Mesendoderm (in vitro differentiated cells): ENCODE results near the gene SNAPIN.

Experiments used
- DNase-seq: peaks from one replicate; pipeline ENCODE4 v3.0.0; 2013
- H2AK5ac ChIP-seq: 2 replicates; pipeline ENCODE4 v1.6.1; 2013; ENCODE audit warnings: low read length, inconsistent platforms
- H2BK120ac ChIP-seq: 2 replicates; pipeline ENCODE4 v1.6.1; 2013; ENCODE audit warnings: low read depth, mild to moderate bottlenecking, low read length, moderate library complexity, mixed read lengths
- H2BK15ac ChIP-seq: replicated peaks from 2 replicates; pipeline ENCODE4 v1.6.1; 2013; ENCODE audit warnings: low read depth, mild to moderate bottlenecking, moderate library complexity
- H2BK5ac ChIP-seq: 2 replicates; pipeline ENCODE4 v1.6.1; 2013; ENCODE audit warnings: low read length, inconsistent platforms
- H3K18ac ChIP-seq: 2 replicates; pipeline ENCODE4 v1.6.1; 2013; ENCODE audit warnings: mild to moderate bottlenecking, low read length, mixed read lengths
- H3K23ac ChIP-seq: one replicate; pipeline ENCODE4 v1.6.1; 2013; ENCODE audit warnings: low read length
- H3K27ac ChIP-seq: 2 replicates; pipeline ENCODE4 v1.5.1; 2013; ENCODE audit warnings: low read depth, mild to moderate bottlenecking, inconsistent platforms, low read length, moderate library complexity
- H3K27me3 ChIP-seq: 2 replicates; pipeline ENCODE4 v1.6.1; 2013; ENCODE audit warnings: low read length, control low read depth, mild to moderate bottlenecking, inconsistent platforms; ENCODE audit not compliant: insufficient read depth, poor library complexity
- H3K36me3 ChIP-seq: 2 replicates; pipeline ENCODE4 v1.6.1; 2013; ENCODE audit warnings: low read length, inconsistent platforms; ENCODE audit not compliant: control insufficient read depth, insufficient read depth
- H3K4ac ChIP-seq: one replicate; pipeline ENCODE4 v1.6.1; 2013; ENCODE audit warnings: low read depth, mild to moderate bottlenecking, low read length, moderate library complexity
- H3K4me1 ChIP-seq: 2 replicates; pipeline ENCODE4 v1.6.1; 2013; ENCODE audit warnings: low read depth, low read length, inconsistent platforms; ENCODE audit not compliant: control insufficient read depth
- H3K4me2 ChIP-seq: 2 replicates; pipeline ENCODE4 v1.6.1; 2013; ENCODE audit warnings: low read length
- H3K4me3 ChIP-seq: 2 replicates; pipeline ENCODE4 v1.5.1; 2013; ENCODE audit warnings: mild to moderate bottlenecking, low read length
- H3K56ac ChIP-seq: one replicate; pipeline ENCODE4 v1.6.1; 2013; ENCODE audit warnings: low read length
- H3K79me1 ChIP-seq: 2 replicates; pipeline ENCODE4 v1.6.1; 2013; ENCODE audit warnings: low read length, inconsistent platforms
- H3K79me2 ChIP-seq: 2 replicates; pipeline ENCODE4 v1.6.1; 2013; ENCODE audit warnings: mild to moderate bottlenecking, low read length; ENCODE audit not compliant: control insufficient read depth, insufficient read depth
- H3K9ac ChIP-seq: 2 replicates; pipeline ENCODE4 v1.6.1; 2013; ENCODE audit warnings: low read length, inconsistent platforms
- H4K5ac ChIP-seq: one replicate; pipeline ENCODE4 v1.6.1; 2013; ENCODE audit warnings: low read length
- H4K8ac ChIP-seq: one replicate; pipeline ENCODE4 v1.6.1; 2013; ENCODE audit warnings: low read depth, mild to moderate bottlenecking, control low read depth, low read length, moderate library complexity
- WGBS: extraction: QIAGEN DNeasy Blood & Tissue Kit; methylation state at CpG from one replicate; pipeline ENCODE4 v1.1.7; 2013; ENCODE audit warnings: low lambda C conversion rate, missing lambda C conversion rate; ENCODE audit not compliant: insufficient coverage; ENCODE audit errors: extremely low coverage; 5-methylcytosine and 5-hydroxymethylcytosine counted together

The SNAPIN gene

GRCh38 chr1:153693466-153693865 lies 35.0 kb downstream of the SNAPIN start:
- Histone ChIP-seq H3K56ac (no peak overlapping the region), H3K4ac (no peak overlapping the region), H3K9ac (no peak overlapping the region), H4K8ac (no peak overlapping the region), H3K4me1 (peaks cover 12% of the 10 kb centered on the region), H4K5ac (no peak overlapping the region), H3K36me3 (peaks cover 1% of the 10 kb centered on the region), H3K27ac (no peak overlapping the region), H3K4me2 (no peak overlapping the region), H3K79me2 (no peaks in the 10 kb centered on the region), H3K27me3 (no peaks in the 10 kb centered on the region), H2AK5ac (no peak overlapping the region), H2BK120ac (no peak overlapping the region), H3K23ac (no peak overlapping the region), H2BK5ac (no peak overlapping the region), H3K79me1 (no peaks in the 10 kb centered on the region), H3K4me3 (no peak overlapping the region), H3K18ac (no peak overlapping the region), H2BK15ac (no peak overlapping the region)
- DNase-seq, result no peak
- no CpG with 5 or more reads among the region's 4 CpGs for WGBS

GRCh38 chr1:153696741-153697140 lies 38.2 kb downstream of the SNAPIN start:
- Histone ChIP-seq H3K79me1 (no peaks in the 10 kb centered on the region), H3K18ac (no peak overlapping the region), H3K9ac (peak overlapping the region; percentile 42), H2BK5ac (peak overlapping the region; percentile 67), H3K4me2 (no peak overlapping the region), H2BK120ac (peak overlapping the region; percentile 31), H2AK5ac (no peak overlapping the region), H3K56ac (peak overlapping the region; percentile 88), H3K36me3 (no peaks in the 10 kb centered on the region), H4K8ac (no peak overlapping the region), H4K5ac (peak overlapping the region; percentile 56), H3K4me1 (peaks cover 12% of the 10 kb centered on the region), H3K79me2 (no peaks in the 10 kb centered on the region), H3K4ac (no peak overlapping the region), H3K4me3 (no peak overlapping the region), H2BK15ac (no peak overlapping the region), H3K27me3 (no peaks in the 10 kb centered on the region), H3K27ac (no peak overlapping the region), H3K23ac (no peak overlapping the region)
- no CpG with 5 or more reads among the region's 8 CpGs for whole genome bisulfite sequencing
- DNase-seq, result no peak

GRCh38 chr1:153697191-153698019 lies 38.9 kb downstream of the SNAPIN start:
- H3K4me3 ChIP-seq, result no peak overlapping the region
- H4K8ac ChIP-seq, result peak overlapping the region; percentile 67
- H2AK5ac ChIP-seq, result peak overlapping the region; percentile 88
- H3K4me2 ChIP-seq, result no peak overlapping the region
- H3K23ac ChIP-seq, result peak overlapping the region; percentile 98
- H3K56ac ChIP-seq, result peak overlapping the region; percentile 88
- H2BK120ac ChIP-seq, result peak overlapping the region; percentile 74
- peaks cover 12% of the 10 kb centered on the region for H3K4me1 ChIP-seq
- peak overlapping the region; percentile 94 for H3K27ac ChIP-seq
- no peaks in the 10 kb centered on the region for H3K27me3 ChIP-seq
- no peaks in the 10 kb centered on the region for H3K79me1 ChIP-seq
- no peaks in the 10 kb centered on the region for H3K79me2 ChIP-seq
- no peak overlapping the region for H2BK15ac ChIP-seq
- peak overlapping the region; percentile 67 for H3K9ac ChIP-seq
- peak overlapping the region; percentile 74 for H3K4ac ChIP-seq
- H3K18ac ChIP-seq, result peak overlapping the region; percentile 35
- no peaks in the 10 kb centered on the region for H3K36me3 ChIP-seq
- peak overlapping the region; percentile 99 for H2BK5ac ChIP-seq
- peak; percentile 95 for DNase-seq
- H4K5ac ChIP-seq, result peak overlapping the region; percentile 100
- WGBS, result no CpG with 5 or more reads among the region's 12 CpGs

- peak overlapping the region; percentile 98 for H3K23ac ChIP-seq
- H3K4me3 ChIP-seq, result no peak overlapping the region
- H3K79me1 ChIP-seq, result no peaks in the 10 kb centered on the region
- H2BK5ac ChIP-seq, result peak overlapping the region; percentile 99
- H3K4ac ChIP-seq, result peak overlapping the region; percentile 74
- no peaks in the 10 kb centered on the region for H3K79me2 ChIP-seq
- H3K27ac ChIP-seq, result peak overlapping the region; percentile 94
- no peak overlapping the region for H4K5ac ChIP-seq
- H2BK15ac ChIP-seq, result no peak overlapping the region
- peaks cover 12% of the 10 kb centered on the region for H3K4me1 ChIP-seq
- peak overlapping the region; percentile 35 for H3K18ac ChIP-seq
- no CpG with 5 or more reads among the region's 29 CpGs for WGBS
- H2BK120ac ChIP-seq, result peak overlapping the region; percentile 74
- no peaks in the 10 kb centered on the region for H3K36me3 ChIP-seq
- peak overlapping the region; percentile 88 for H3K56ac ChIP-seq
- H4K8ac ChIP-seq, result peak overlapping the region; percentile 67
- peak; percentile 67 for DNase-seq
- H2AK5ac ChIP-seq, result peak overlapping the region; percentile 88
- H3K27me3 ChIP-seq, result no peaks in the 10 kb centered on the region
- H3K4me2 ChIP-seq, result no peak overlapping the region
- peak overlapping the region; percentile 67 for H3K9ac ChIP-seq
These were observed 39.8 kb downstream of the SNAPIN start for GRCh38 chr1:153698020-153698922.

GRCh38 chr1:153698923-153699714 lies 40.6 kb downstream of the SNAPIN start:
- Histone ChIP-seq H3K27ac (no peak overlapping the region), H3K79me1 (no peaks in the 10 kb centered on the region), H3K27me3 (no peaks in the 10 kb centered on the region), H3K4me2 (no peak overlapping the region), H3K4me3 (no peak overlapping the region), H2BK120ac (no peak overlapping the region), H2AK5ac (no peak overlapping the region), H2BK15ac (no peak overlapping the region), H3K18ac (no peak overlapping the region), H3K23ac (no peak overlapping the region), H2BK5ac (peak overlapping the region; percentile 39), H3K9ac (no peak overlapping the region), H3K4ac (no peak overlapping the region), H3K36me3 (no peaks in the 10 kb centered on the region), H3K56ac (peak overlapping the region; percentile 29), H3K4me1 (peaks cover 12% of the 10 kb centered on the region), H4K8ac (no peak overlapping the region), H3K79me2 (no peaks in the 10 kb centered on the region), H4K5ac (no peak overlapping the region)
- DNase-seq, result no peak
- WGBS, result no CpG with 5 or more reads among the region's 6 CpGs
